Muscle of arm (tissue), 12 donors: ENCODE data around the gene SNRPA1. TPM values are rescaled to one million over a fixed set of nuclear protein-coding genes. Genes with fewer than 3 reads are reported as not detected.

Experiments
- DNase-seq: peaks from one replicate; pipeline ENCODE4 v3.0.0-alpha.2; 2013
- polyA plus RNA-seq, 12 donors: library from polyadenylated mRNA; unstranded; fragments of 120-200 nt; gene quantifications; one replicate each; pipeline ENCODE4 v1.2.1, GENCODE V29; 2013; ENCODE audit not compliant: insufficient read length in 12 of 12

Gene SNRPA1
- polyA plus RNA-seq, 12 donors = 25.6 to 56.9 (median 40.6) TPM; not detected in 1

DNA sequence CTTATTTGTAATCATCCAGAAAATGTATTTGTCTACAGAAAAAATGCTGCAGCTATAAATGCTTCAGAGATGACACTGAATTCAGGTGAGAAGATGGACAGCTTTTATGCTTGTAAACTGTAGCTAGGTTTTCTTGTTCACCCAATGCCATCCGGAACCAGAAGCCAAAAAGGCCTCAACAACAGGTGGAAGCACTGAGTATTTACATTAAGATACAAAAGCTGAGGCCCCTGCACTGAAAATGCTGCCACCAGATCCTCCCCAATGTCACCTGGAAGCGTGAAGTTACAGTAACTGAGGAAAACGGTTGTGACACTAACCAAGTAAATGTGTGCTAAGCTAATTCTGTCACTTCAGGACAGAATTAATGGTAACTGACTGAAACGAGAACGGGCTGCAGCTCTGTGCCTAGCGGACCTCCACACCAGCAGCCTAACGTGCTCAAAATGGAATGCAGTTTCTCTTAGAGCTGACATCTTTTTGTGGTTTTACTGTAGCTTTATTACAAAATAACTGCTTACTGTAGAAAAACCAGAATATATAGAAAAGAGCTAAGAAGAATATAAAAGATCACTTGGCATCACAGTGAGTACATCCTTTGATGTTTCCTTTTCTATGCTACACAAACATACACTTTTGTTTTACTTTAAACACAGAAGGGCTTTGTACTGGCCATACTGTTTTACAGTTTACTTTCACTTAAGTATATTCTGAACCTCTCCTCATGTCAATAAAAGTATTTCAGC, 50.8 kb downstream of the SNRPA1 start:
- DNase-seq = no peak

DNA sequence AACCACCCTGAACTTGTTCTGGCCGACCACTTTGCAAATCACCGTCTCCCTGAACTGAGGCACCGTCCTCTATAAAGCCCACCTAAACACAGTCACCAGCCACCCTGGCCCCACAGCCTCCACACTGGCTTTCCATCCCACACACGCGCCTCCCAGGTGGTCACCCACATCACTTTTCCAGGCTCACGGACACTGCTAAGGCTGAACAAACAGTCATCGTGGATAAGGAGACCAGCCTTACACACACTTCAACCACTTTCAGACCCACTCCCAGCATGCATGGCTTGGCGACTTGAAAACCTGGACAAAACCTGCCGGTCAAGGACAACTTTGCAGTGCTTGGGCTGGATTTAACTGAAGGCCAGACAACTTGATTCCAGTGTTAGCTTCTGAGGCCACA, 51.6 kb downstream of the SNRPA1 start:
- no peak for DNase-seq

DNA sequence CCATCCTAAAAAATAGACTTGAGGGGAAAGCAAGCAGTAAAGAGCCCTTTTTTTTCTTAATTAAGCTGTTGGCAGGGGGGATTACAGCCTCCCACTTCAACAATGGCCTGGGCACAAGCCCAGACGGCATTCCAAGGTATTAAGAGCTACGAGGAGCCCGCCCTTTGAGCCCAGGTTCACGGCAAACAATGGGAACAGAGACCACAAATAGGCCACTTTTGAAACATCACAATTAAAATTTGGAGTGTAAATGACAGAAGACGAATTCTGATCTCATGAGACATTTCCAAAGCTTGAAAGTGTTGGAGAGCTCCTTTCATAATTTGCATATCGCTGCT, 52.1 kb downstream of the SNRPA1 start:
- DNase-seq = no peak

- no peak for DNase-seq
Observed at GRCh38 chr15:101242160-101242998, 52.7 kb downstream of the SNRPA1 start.

DNA sequence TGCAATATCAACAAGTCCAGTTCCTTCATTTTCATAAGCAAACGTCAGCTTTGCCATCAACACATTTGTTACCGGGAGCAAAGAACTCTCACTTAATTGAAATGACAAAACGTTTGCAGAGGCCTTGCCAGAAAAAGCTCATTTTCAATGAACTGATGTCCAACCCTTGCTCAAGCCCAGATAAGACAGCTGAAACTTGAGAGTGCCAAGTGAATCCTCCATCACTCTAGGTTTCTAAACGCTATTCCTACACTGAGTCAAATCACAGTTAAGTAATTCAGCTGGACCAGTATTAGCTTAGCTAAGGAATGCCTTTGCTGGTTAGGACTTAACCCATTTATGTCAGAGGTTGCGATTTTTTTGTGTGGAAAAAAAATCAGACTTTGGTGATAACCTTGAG, 54.7 kb downstream of the SNRPA1 start:
- peak; percentile 51 for DNase-seq

GRCh38 chr15:101239724-101240136, 55.3 kb downstream of the SNRPA1 start:
- DNase-seq = no peak

DNA sequence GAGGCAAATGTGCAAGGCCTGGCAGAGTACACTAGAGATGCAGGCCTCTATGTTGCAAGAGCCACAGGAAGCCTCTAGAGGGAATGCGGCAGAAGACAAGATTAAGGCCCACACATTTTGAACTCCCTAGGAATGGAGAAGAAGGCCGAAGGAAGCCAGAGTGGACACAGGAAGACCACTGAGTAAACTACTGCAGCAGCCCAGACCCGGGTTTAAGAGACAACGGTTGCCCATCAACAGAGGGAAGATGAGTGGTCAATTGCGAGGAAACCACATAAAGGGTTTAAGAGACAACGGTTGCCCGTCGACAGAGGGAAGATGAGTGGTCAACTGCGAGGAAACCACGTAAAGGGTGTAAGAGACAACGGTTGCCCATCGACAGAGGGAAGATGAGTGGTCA, 57.8 kb downstream of the SNRPA1 start:
- no peak for DNase-seq

DNA sequence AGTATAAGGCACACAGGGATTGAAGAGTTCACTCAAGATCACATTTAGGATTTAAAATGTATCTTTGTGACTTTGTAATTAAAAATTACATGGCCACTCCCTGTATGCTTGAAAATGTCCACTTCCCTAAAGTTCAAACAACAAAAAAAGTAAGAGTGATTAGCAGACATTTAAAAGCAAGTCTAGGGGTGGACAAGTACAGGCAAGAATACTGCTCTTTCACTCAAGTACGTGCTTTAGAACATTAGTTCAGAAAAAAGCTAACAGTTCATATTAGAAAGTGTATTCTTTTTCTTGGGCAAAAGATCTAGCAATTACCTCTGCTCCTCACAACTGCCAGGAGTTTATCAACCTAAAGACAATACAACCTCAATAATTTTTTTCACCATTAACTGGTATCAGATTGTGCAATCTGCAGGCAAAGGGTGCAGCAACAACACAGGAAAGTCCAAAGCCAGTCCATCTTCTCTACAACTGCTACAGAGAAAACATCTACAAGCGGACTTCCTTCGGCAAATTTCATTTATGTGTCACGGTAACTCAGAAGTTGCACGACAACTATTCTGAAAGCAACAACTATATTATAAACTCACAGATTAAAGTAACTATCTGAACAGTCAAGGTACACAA, 61.3 kb downstream of the SNRPA1 start:
- DNase-seq = no peak

DNA sequence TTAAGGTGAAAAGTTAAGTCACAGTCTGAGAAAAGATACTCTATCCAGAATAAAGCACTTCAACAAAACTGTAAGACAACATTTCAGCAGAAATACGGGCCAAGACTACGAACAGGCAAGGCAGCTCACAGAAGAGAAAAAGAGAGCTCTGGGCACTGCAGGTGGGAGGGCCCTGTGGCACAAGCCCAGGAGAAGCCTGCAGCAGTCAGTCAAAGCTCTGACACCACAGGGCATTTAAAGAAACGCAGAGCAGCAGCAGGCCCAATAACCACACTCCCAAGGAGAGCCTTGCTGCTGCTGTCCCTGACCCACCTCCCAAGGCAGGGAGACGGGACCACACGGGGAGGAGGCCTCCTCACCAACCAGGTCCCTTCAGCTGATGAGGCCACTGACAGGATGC, 62.4 kb downstream of the SNRPA1 start:
- no peak for DNase-seq

Other genes starting within 250 kb of the SNRPA1 start
- 10 to 100 TPM in 11 of 12 donors, not detected in 1; 28.3 to 51.3 (median 38.3) TPM for gene CHSY1, start 43.2 kb downstream of the SNRPA1 start, polyA plus RNA-seq
- gene SELENOS, start 17.8 kb downstream of the SNRPA1 start, polyA plus RNA-seq = 10 to 100 TPM in 11 of 12 donors, not detected in 1; 31.7 to 67.5 (median 38.2) TPM
- gene PCSK6, start 194.5 kb upstream of the SNRPA1 start, polyA plus RNA-seq = 10 to 100 TPM in 9 of 12 donors, 1 to 10 TPM in 2, not detected in 1; 7.7 to 28.6 (median 10.9) TPM